HepG2 (cell line): ENCODE results near the gene ATG4D. TPM values are rescaled to one million over a fixed set of nuclear protein-coding genes. Genes with fewer than 3 reads are reported as not detected.

Experiments used
- ATAC-seq: fragments of 200-7000 bp; cut with Tn5 transposase; 3 replicates; pipeline ENCODE4 v1.9.1; 2020; ENCODE audit warnings: mild to moderate bottlenecking, moderate library complexity
- BruUV-seq: library from RNA; stranded (reverse); fragments of 400-500 nt; replicated peaks from 2 replicates; lab custom pipeline; 2021; lab: Mats Ljungman, UMichigan
- CTCF ChIA-PET: fragments of 300-600 bp; formaldehyde crosslinking; extraction: SDS; loops from one replicate; lab custom pipeline; 2021; ENCODE audit warnings: low total read pairs, inconsistent platforms, low intra/inter-chr PET ratio; lab: Yijun Ruan, JAX
- POLR2A ChIA-PET: fragments of 350-600 bp; sonication (Branson Sonifier 250); formaldehyde crosslinking; loops from one replicate; lab custom pipeline; 2020; ENCODE audit warnings: antibody characterized with exemption, inconsistent platforms; lab: Yijun Ruan, JAX
- DNase-seq: peaks from one replicate; pipeline ENCODE4 v3.0.0-alpha.2; 2015; ENCODE audit warnings: low spot score
- FAIRE-seq: peaks from 3 replicates; lab custom pipeline; 2011; peaks lifted over from hg19 to GRCh38; lab: Jason Lieb, UNC
- H2AFZ ChIP-seq: one replicate; pipeline ENCODE4 v1.6.1; 2011; ENCODE audit warnings: low read length, inconsistent platforms
- H3K27ac ChIP-seq: fragments of 300-600 bp; 3 replicates; pipeline ENCODE4 v1.8.0; 2011; ENCODE audit warnings: mixed run types, mild to moderate bottlenecking, mixed read lengths, low read length, inconsistent platforms; ENCODE audit not compliant: insufficient read depth; ENCODE audit errors: extremely low read length
- H3K27me3 ChIP-seq, 2 experiments: fragments of 200-600 bp in 1 of 2; 2 replicates in 1 of 2; 3 replicates in 1 of 2; pipeline versions ENCODE4 v1.6.0 to v1.8.0; 2011; ENCODE audit warnings: low read length in 2 of 2, mild to moderate bottlenecking in 2 of 2, moderate library complexity in 2 of 2, inconsistent platforms in 1 of 2; ENCODE audit not compliant: insufficient read depth in 2 of 2, control insufficient read depth in 1 of 2
- H3K36me3 ChIP-seq, 2 experiments: fragments of 200-600 bp in 1 of 2; replicated peaks in 1 of 2; 2 replicates in 1 of 2; 3 replicates in 1 of 2; pipeline versions ENCODE4 v1.5.1 to v1.8.0; 2011; ENCODE audit warnings: low read length in 2 of 2, inconsistent platforms in 1 of 2; ENCODE audit not compliant: insufficient read depth in 2 of 2, control insufficient read depth in 1 of 2
- H3K4me1 ChIP-seq: 2 replicates; pipeline ENCODE4 v1.5.1; 2012; ENCODE audit warnings: low read length, inconsistent platforms; ENCODE audit not compliant: insufficient read depth
- H3K4me2 ChIP-seq: 2 replicates; pipeline ENCODE4 v1.6.0; 2011; ENCODE audit warnings: low read depth, low read length, inconsistent platforms
- H3K4me3 ChIP-seq, 3 experiments: fragments of 200-600 bp in 1 of 3; sonication (generic), shearing (Covaris generic) in 1 of 3; replicated peaks in 1 of 3; 2 replicates each; pipeline ENCODE4 v1.5.1; 2011 to 2016; ENCODE audit warnings: low read length in 3 of 3, inconsistent platforms in 2 of 3, low read depth in 2 of 3, mild to moderate bottlenecking in 2 of 3, control low read depth in 1 of 3, mixed read lengths in 1 of 3; ENCODE audit not compliant: insufficient read depth in 1 of 3
- H3K79me2 ChIP-seq: one replicate; pipeline ENCODE4 v1.6.1; 2011; ENCODE audit warnings: low read length, inconsistent platforms; ENCODE audit not compliant: insufficient read depth
- H3K9ac ChIP-seq: 2 replicates; pipeline ENCODE4 v1.6.0; 2011; ENCODE audit warnings: mild to moderate bottlenecking, low read depth, low read length, inconsistent platforms; ENCODE audit not compliant: insufficient read depth
- H3K9me3 ChIP-seq: 2 replicates; pipeline ENCODE4 v1.5.1; 2012; ENCODE audit warnings: mild to moderate bottlenecking, low read length
- H4K20me1 ChIP-seq: 2 replicates; pipeline ENCODE4 v1.6.0; 2011; ENCODE audit warnings: inconsistent platforms, mild to moderate bottlenecking, low read length, moderate library complexity; ENCODE audit not compliant: insufficient read depth
- ATF6 ChIP-seq: sonication (generic); formaldehyde crosslinking; conservative IDR thresholded peaks from 2 replicates; pipeline ENCODE4 v1.4.0; 2020; ENCODE audit warnings: missing genetic modification reagents
- GATA4 ChIP-seq: sonication (generic); IDR thresholded peaks from 2 replicates; pipeline ENCODE4 v1.6.1; 2016; ENCODE audit warnings: antibody characterized with exemption, low read depth, borderline replicate concordance
- GZF1 ChIP-seq: sonication (generic); formaldehyde crosslinking; IDR thresholded peaks from 2 replicates; pipeline ENCODE4 v1.5.1; 2020; ENCODE audit warnings: mild to moderate bottlenecking, missing genetic modification reagents
- KLF15 ChIP-seq: sonication (generic); formaldehyde crosslinking; IDR thresholded peaks from 2 replicates; pipeline ENCODE4 v1.8.1; 2023; ENCODE audit warnings: borderline replicate concordance, mild to moderate bottlenecking, inconsistent platforms, missing genetic modification reagents, mixed read lengths
- PAWR ChIP-seq: sonication (generic); formaldehyde crosslinking; IDR thresholded peaks from 2 replicates; pipeline ENCODE4 v1.4.0; 2020; ENCODE audit warnings: missing genetic modification reagents, mild to moderate bottlenecking, borderline replicate concordance
- POLR2A ChIP-seq, 2 experiments: IDR thresholded peaks; 2 replicates each; pipeline ENCODE4 v1.6.1; 2011; ENCODE audit warnings: low read depth in 2 of 2, low read length in 2 of 2, mild to moderate bottlenecking in 1 of 2, moderate library complexity in 1 of 2; ENCODE audit not compliant: insufficient read depth in 1 of 2
- RBM22 ChIP-seq: fragments of 200-400 bp; formaldehyde crosslinking; optimal IDR thresholded peaks from 2 replicates; pipeline ENCODE3; 2017; ENCODE audit warnings: mild to moderate bottlenecking, low read length, moderate library complexity
- RELA ChIP-seq: sonication (generic); formaldehyde crosslinking; IDR thresholded peaks from 2 replicates; pipeline ENCODE4 v1.4.0; 2020; ENCODE audit warnings: missing genetic modification reagents
- RXRA ChIP-seq: sonication (generic); formaldehyde crosslinking; IDR thresholded peaks from 2 replicates; pipeline ENCODE4 v1.5.1; 2020; ENCODE audit warnings: missing genetic modification reagents
- TBX2 ChIP-seq: sonication (generic); formaldehyde crosslinking; IDR thresholded peaks from 2 replicates; pipeline ENCODE4 v1.5.0; 2020; ENCODE audit warnings: missing genetic modification reagents, mild to moderate bottlenecking, borderline replicate concordance
- TGIF2 ChIP-seq: IDR thresholded peaks from 2 replicates; pipeline ENCODE4 v1.6.1; 2016; ENCODE audit warnings: control low read depth, missing compliant biosample characterization
- ZBTB33 ChIP-seq: sonication (generic); formaldehyde crosslinking; IDR thresholded peaks from 2 replicates; pipeline ENCODE4 v1.4.0; 2020; ENCODE audit warnings: missing genetic modification reagents
- ZNF562 ChIP-seq: sonication (generic); formaldehyde crosslinking; IDR thresholded peaks from 2 replicates; pipeline ENCODE4 v1.8.0; 2022; ENCODE audit warnings: missing genetic modification reagents, borderline replicate concordance
- ZNF780A ChIP-seq: sonication (generic); formaldehyde crosslinking; IDR thresholded peaks from 2 replicates; pipeline ENCODE4 v1.8.0; 2022; ENCODE audit warnings: mild to moderate bottlenecking, missing genetic modification reagents, moderate library complexity
- WGBS: methylation state at CpG from one replicate; pipeline ENCODE4 v1.1.6; 2017; ENCODE audit warnings: low lambda C conversion rate; 5-methylcytosine and 5-hydroxymethylcytosine counted together
- in situ Hi-C: cut with HindIII; loops from 2 replicates; pipeline ENCODE4 v1.10.0; 2017; ENCODE audit warnings: low pct_unique_long_range_greater_than_20kb; ENCODE audit not compliant: extremely low pct_ligation_motif_present
- intact Hi-C: fragments of 100-400 bp; cut with micrococcal nuclease; formaldehyde crosslinking; loops from one replicate; pipeline ENCODE4 v1.10.0; 2022; ENCODE audit not compliant: unreplicated experiment
- polyA plus RNA-seq, 8 experiments: library from polyadenylated mRNA; depleted of rRNA in 3 of 8; stranded (reverse) in 7 of 8; unstranded in 1 of 8; fragments of >200 nt; fragmentation: Illumina TruSeq in 4 of 8; extraction: Trizol in 4 of 8; gene quantifications; 2 replicates each; pipeline versions ENCODE4 v1.2.1 to v1.2.3, GENCODE V29; 2011 to 2016; ENCODE audit warnings: low read depth in 4 of 8, missing spikeins in 1 of 8, mixed read lengths in 1 of 8; ENCODE audit not compliant: insufficient read depth in 1 of 8
- total RNA-seq, 5 experiments: library from RNA; depleted of rRNA; stranded (reverse); fragments of >200 nt; fragmentation: Illumina TruSeq; extraction: Trizol; gene quantifications; 2 replicates each; pipeline ENCODE4 v1.2.3, GENCODE V29; 2016; ENCODE audit warnings: low read depth in 1 of 5

ATG4D gene
- total and polyA plus RNA-seq, 2 of the 13 experiments (the other 11 are each of a cell fraction or from before 2014, with no cell fraction given), result 17.8 to 19.0 TPM

- FAIRE-seq, result no peak
- H2AFZ ChIP-seq, result no peak overlapping the region
- H3K4me1 ChIP-seq, result peaks cover 35% of the 10 kb centered on the region
- BruUV-seq, result no TSS peak
- intact Hi-C loops (no loop called here), in situ Hi-C loops (no loop called here)
- H4K20me1 ChIP-seq, result no peaks in the 10 kb centered on the region
- H3K4me2 ChIP-seq, result no peak overlapping the region
- WGBS, result 96% methylated on average over 4 of the region's 4 CpGs
- ATAC-seq, result no peak
- no peak overlapping the region for H3K4me3 ChIP-seq
- H3K27me3 ChIP-seq, result no peaks in the 10 kb centered on the region
- TF ChIP-seq RELA (CRISPR knock-in tag) (no peak), RBM22 (peak; percentile 80)
- H3K36me3 ChIP-seq, result peaks cover 17 to 46% of the 10 kb centered on the region in 2 experiments
- no peaks in the 10 kb centered on the region for H3K9me3 ChIP-seq
- no peak overlapping the region for H3K27ac ChIP-seq
- H3K9ac ChIP-seq, result no peak overlapping the region
- ChIA-PET POLR2A (no interaction called here), CTCF (no interaction called here)
- DNase-seq, result no peak
- H3K79me2 ChIP-seq, result peaks cover 47% of the 10 kb centered on the region
Measured at GRCh38 chr19:10497371-10497770, 46.3 kb upstream of the ATG4D start.

- ChIA-PET POLR2A (no interaction called here), CTCF (no interaction called here)
- no peaks in the 10 kb centered on the region for H3K27me3 ChIP-seq
- DNase-seq (no peak), ATAC-seq (no peak), FAIRE-seq (no peak)
- WGBS, result 96% methylated on average over 10 of the region's 24 CpGs
- in situ Hi-C loops (no loop called here), intact Hi-C loops (no loop called here)
- H3K36me3 ChIP-seq, result peaks cover 16 to 42% of the 10 kb centered on the region in 2 experiments
- H3K4me1 ChIP-seq, result peaks cover 43% of the 10 kb centered on the region
- H3K9me3 ChIP-seq, result no peaks in the 10 kb centered on the region
- no peaks in the 10 kb centered on the region for H4K20me1 ChIP-seq
- no TSS peak for BruUV-seq
- peak overlapping the region; percentile 27 for H3K27ac ChIP-seq
- H3K79me2 ChIP-seq, result peaks cover 49% of the 10 kb centered on the region
- no peak overlapping the region for H3K4me3 ChIP-seq
- H3K9ac ChIP-seq, result no peak overlapping the region
- H3K4me2 ChIP-seq, result 0 out of 2 replicates have a peak overlapping the region, but pooled peaks have one; percentile 6
- H2AFZ ChIP-seq, result no peak overlapping the region
- no peak for TF ChIP-seq TGIF2 (CRISPR knock-in tag)
- no peak for TF ChIP-seq ZNF562
- TF ChIP-seq POLR2A (IDR thresholded peaks at IDR 0.05; ENCODE audit: insufficient read depth in 1 of 2, low read depth in 2 of 2, low read length in 2 of 2), result 0 out of 4 replicates have a peak, but pooled peaks of 1 of the 2 experiments have one; percentile 0
- no peak for TF ChIP-seq ATF6 (CRISPR knock-in tag)
- no peak for TF ChIP-seq TBX2 (CRISPR knock-in tag)
- no peak for TF ChIP-seq PAWR (CRISPR knock-in tag)
- no peak for TF ChIP-seq GZF1 (CRISPR knock-in tag)
- peak; percentile 50; the same call in 1 of the 2 replicates for TF ChIP-seq ZBTB33 (CRISPR knock-in tag)
- no peak for TF ChIP-seq GATA4
- TF ChIP-seq RXRA (CRISPR knock-in tag), result 0 out of 2 replicates have a peak, but pooled peaks have one; percentile 38
- TF ChIP-seq KLF15 (CRISPR knock-in tag), result no peak
- TF ChIP-seq ZNF780A (CRISPR knock-in tag), result no peak
Measured at GRCh38 chr19:10499550-10500246, 44.0 kb upstream of the ATG4D start.
